ENCODE data around the gene LHB.
A peak's percentile ranks its signal among the peaks of the same experiment; 100 is the strongest.

LHB gene

GRCh38 chr19:48970923-48971395 lies 45.9 kb downstream of the LHB start:
- DNase-seq: peak; percentile 83

DNA sequence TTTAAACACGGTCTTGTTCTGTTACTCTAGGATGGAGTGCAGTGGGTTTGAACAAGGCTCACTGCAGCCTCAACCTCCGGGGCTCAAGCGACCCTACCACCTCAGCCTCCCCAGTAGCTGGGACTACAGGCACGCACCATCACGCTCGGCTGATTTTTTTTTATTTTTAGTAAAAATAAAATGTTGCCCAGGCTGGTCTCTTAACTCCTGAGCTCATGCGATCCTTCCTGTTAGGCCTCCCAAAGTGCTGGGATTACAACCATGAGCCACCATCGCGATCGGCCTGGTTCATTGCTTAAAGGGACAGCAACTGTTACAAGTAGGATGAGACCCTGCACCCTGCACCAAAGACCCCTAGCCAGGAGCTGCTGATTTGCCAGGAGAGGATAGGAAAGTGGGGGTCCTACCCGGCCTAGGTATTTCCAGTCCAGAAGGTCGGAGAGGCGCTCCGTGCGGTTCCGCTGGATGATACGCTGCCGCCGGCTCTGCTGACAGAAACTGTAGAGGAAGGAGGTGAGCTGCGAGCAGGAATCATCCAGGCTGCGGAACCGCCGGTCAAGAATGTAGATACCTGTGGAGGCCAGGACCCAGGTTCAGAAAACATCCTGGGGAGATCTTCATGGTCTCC lies 46.6 kb downstream of the LHB start:
- no peak for DNase-seq

DNA sequence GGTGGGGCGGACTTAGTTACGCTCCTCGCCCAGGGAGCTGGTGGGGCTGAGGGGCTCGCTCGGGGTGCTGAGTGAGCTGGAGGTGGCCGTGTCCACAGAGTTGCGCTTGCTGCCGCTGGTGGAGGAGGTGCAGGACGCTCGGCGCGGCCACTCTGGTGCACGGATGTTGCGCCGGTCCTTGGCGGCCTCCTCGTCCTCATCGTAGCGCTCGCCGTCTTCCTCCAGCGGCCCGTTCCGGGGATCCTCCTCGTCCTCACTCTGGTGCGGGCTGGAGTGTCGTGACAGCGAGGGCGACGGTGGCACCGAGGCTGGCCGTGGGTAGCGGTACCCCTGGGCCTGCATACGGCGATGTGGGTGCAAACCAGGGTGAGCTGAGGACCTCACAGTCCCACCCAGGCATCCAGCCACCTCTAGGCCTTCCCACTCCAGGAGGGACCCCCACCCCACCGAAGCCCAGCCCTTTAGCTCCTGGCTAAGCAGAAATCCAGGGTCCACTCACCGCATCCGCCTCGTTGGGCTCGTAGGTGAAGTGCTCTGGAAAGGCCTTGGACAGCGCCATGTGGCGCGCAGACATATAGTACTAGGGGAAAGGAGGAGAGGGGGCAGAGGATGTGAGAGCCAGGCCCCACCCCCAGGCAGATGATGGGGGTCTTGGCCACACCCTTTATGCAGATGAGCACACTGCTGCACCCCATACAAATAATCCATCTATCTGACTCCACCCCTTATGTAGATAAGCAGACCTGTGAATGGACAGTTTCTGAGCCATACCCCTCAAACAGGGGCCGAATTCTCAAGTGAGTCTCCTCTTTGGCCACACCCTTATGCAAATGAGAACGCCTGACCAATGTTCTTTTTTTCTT lies 47.4 kb downstream of the LHB start:
- no peak for DNase-seq

GRCh38 chr19:48968813-48969218 lies 48.1 kb downstream of the LHB start:
- no peak for DNase-seq

DNA sequence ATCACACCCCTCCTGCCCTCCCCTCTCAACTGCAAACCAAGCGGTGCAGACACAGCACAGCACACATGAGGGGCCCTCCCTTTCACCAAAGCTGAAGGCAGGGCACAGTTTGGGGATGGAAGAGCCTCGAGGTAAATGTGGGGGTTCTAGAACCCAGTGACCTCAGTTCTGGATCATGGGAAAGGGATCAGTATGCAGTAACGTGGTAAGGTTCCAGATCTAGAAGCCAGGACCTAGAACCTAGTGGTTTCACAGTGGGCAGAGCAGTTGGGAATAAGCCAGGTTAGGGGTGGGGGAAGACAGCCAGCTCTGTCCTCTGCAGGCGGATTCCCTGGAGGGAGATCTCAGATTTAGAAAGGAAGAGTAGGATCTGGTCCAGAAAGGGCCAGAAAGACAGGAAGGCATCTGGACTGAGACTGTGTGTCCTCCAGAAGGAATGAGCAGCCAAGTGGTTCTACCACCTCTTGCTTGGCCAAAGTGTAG lies 48.7 kb downstream of the LHB start:
- no peak for DNase-seq

- no peak for DNase-seq
Observed at GRCh38 chr19:48967346-48968178, 49.3 kb downstream of the LHB start.

- no peak for DNase-seq
Observed at GRCh38 chr19:48966541-48967345, 50.1 kb downstream of the LHB start.

Data from NCI-H1105 (cell line).